Endothelial cell of umbilical vein (primary cell): ENCODE data around the gene LAMB1. TPM values are rescaled to one million over a fixed set of nuclear protein-coding genes. Genes with fewer than 3 reads are reported as not detected.

ENCODE experiments used
- BruUV-seq: library from RNA; stranded (reverse); fragments of 400-500 nt; replicated peaks from 2 replicates; lab custom pipeline; 2021; lab: Mats Ljungman, UMichigan
- CTCF ChIA-PET: fragments of 300-600, 350-600 bp; sonication (Branson Sonifier 250); formaldehyde crosslinking; loops from one replicate; lab custom pipeline; 2021; ENCODE audit warnings: antibody characterized with exemption, inconsistent platforms; lab: Charles Lee
- POLR2A ChIA-PET: fragments of 300-600, 350-600 bp; sonication (Branson Sonifier 250); formaldehyde crosslinking; loops from one replicate; lab custom pipeline; 2021; ENCODE audit warnings: antibody characterized with exemption, inconsistent platforms; lab: Charles Lee
- DNase-seq: peaks from one replicate; pipeline ENCODE4 v3.0.0-alpha.2; 2011; ENCODE audit warnings: low read depth, low spot score
- FAIRE-seq: peaks from 2 replicates; lab custom pipeline; 2011; peaks lifted over from hg19 to GRCh38; lab: Jason Lieb, UNC
- H2AFZ ChIP-seq: 2 replicates; pipeline ENCODE4 v1.6.0; 2012; ENCODE audit warnings: low read depth, low read length, control low read depth, inconsistent platforms
- H3K27ac ChIP-seq: 2 replicates; pipeline ENCODE4 v1.5.1; 2011; ENCODE audit warnings: low read depth, mild to moderate bottlenecking, control low read depth, low read length, moderate library complexity; ENCODE audit not compliant: insufficient read depth
- H3K27me3 ChIP-seq, 2 experiments: 2 replicates each; pipeline versions ENCODE4 v1.6.0 to v1.6.1; 2011; ENCODE audit warnings: low read length in 2 of 2, mixed read lengths in 1 of 2; ENCODE audit not compliant: control insufficient read depth in 2 of 2, insufficient read depth in 2 of 2
- H3K36me3 ChIP-seq, 2 experiments: 2 replicates in 1 of 2; 3 replicates in 1 of 2; pipeline ENCODE4 v1.5.1; 2011; ENCODE audit warnings: low read length in 2 of 2, mild to moderate bottlenecking in 1 of 2, moderate library complexity in 1 of 2; ENCODE audit not compliant: control insufficient read depth in 2 of 2, insufficient read depth in 2 of 2; ENCODE audit errors: extremely low read depth in 1 of 2
- H3K4me1 ChIP-seq: 3 replicates; pipeline ENCODE4 v1.5.1; 2011; ENCODE audit warnings: mild to moderate bottlenecking, low read length; ENCODE audit not compliant: control insufficient read depth, insufficient read depth; ENCODE audit errors: extremely low read depth
- H3K4me2 ChIP-seq: 2 replicates; pipeline ENCODE4 v1.6.1; 2011; ENCODE audit warnings: low read length, control low read depth, mixed read lengths; ENCODE audit not compliant: insufficient read depth
- H3K4me3 ChIP-seq, 3 experiments: fragments of 200-600 bp in 1 of 3; sonication (generic), shearing (Covaris generic) in 1 of 3; replicated peaks in 1 of 3; 2 replicates each; pipeline ENCODE4 v1.5.1; 2011 to 2016; ENCODE audit warnings: control low read depth in 3 of 3, low read length in 3 of 3, mild to moderate bottlenecking in 2 of 3, inconsistent platforms in 1 of 3, low read depth in 1 of 3, moderate library complexity in 1 of 3; ENCODE audit not compliant: insufficient read depth in 1 of 3
- H3K79me2 ChIP-seq: 2 replicates; pipeline ENCODE4 v1.6.0; 2012; ENCODE audit warnings: low read length, inconsistent platforms; ENCODE audit not compliant: control insufficient read depth, insufficient read depth
- H3K9ac ChIP-seq: replicated peaks from 2 replicates; pipeline ENCODE3; 2011; ENCODE audit warnings: low read length, control low read depth; ENCODE audit not compliant: insufficient read depth; ENCODE audit errors: extremely low read depth
- H3K9me1 ChIP-seq: replicated peaks from 3 replicates; pipeline ENCODE4 v1.6.0; 2011; ENCODE audit warnings: mild to moderate bottlenecking, low read length; ENCODE audit not compliant: control insufficient read depth, insufficient read depth; ENCODE audit errors: extremely low read depth
- H3K9me3 ChIP-seq: replicated peaks from 2 replicates; pipeline ENCODE4 v1.5.1; 2012; ENCODE audit warnings: low read length, inconsistent platforms; ENCODE audit not compliant: control insufficient read depth, insufficient read depth
- H4K20me1 ChIP-seq: replicated peaks from 2 replicates; pipeline ENCODE3; 2011; ENCODE audit warnings: mild to moderate bottlenecking, low read length; ENCODE audit not compliant: control insufficient read depth, insufficient read depth; ENCODE audit errors: extremely low read depth
- CTCF ChIP-seq, 2 donors: IDR thresholded peaks; 1 replicate in 1 of 2; 2 replicates in 1 of 2; pipeline ENCODE4 v1.5.1; 2011; ENCODE audit warnings: low read length in 2 of 2, mild to moderate bottlenecking in 2 of 2, moderate library complexity in 2 of 2, control low read depth in 1 of 2, inconsistent platforms in 1 of 2, low read depth in 1 of 2; ENCODE audit not compliant: insufficient read depth in 1 of 2; ENCODE audit errors: extremely low read depth in 1 of 2
- EZH2 ChIP-seq: IDR thresholded peaks from 2 replicates; pipeline ENCODE4 v1.6.1; 2012; ENCODE audit warnings: borderline replicate concordance, low read depth, mild to moderate bottlenecking, moderate library complexity, low read length, inconsistent platforms; ENCODE audit not compliant: severe bottlenecking
- FOS ChIP-seq: IDR thresholded peaks from 2 replicates; pipeline ENCODE4 v1.6.1; 2011; ENCODE audit warnings: mild to moderate bottlenecking, low read length, moderate library complexity, borderline replicate concordance; ENCODE audit not compliant: insufficient read depth
- GATA2 ChIP-seq: IDR thresholded peaks from 2 replicates; pipeline ENCODE4 v1.7.0; 2011; ENCODE audit warnings: low read depth, mild to moderate bottlenecking, moderate library complexity, mixed read lengths, low read length; ENCODE audit not compliant: insufficient read length, insufficient read depth
- MAX ChIP-seq: IDR thresholded peaks from 2 replicates; pipeline ENCODE4 v1.6.1; 2011; ENCODE audit not compliant: insufficient read depth, insufficient read length
- POLR2A ChIP-seq: IDR thresholded peaks from 2 replicates; pipeline ENCODE4 v1.6.1; 2012; ENCODE audit warnings: low read depth, mild to moderate bottlenecking, control low read depth, low read length
- POLR2AphosphoS5 ChIP-seq: IDR thresholded peaks from 2 replicates; pipeline ENCODE4 v1.6.1; 2012; ENCODE audit warnings: low read depth, mild to moderate bottlenecking, control low read depth, low read length, moderate library complexity; ENCODE audit not compliant: insufficient read depth
- dilution Hi-C: fragments of 300-500 bp; cut with MboI; formaldehyde crosslinking; loops from one replicate; pipeline ENCODE4 v1.15.0; 2019; ENCODE audit warnings: low sequenced_read_pairs; ENCODE audit not compliant: extremely low pct_ligation_motif_present
- intact Hi-C: fragments of 100-400 bp; cut with micrococcal nuclease; formaldehyde crosslinking; loops from one replicate; pipeline ENCODE4 v1.10.0; 2022
- polyA plus RNA-seq, 4 experiments: library from polyadenylated mRNA; depleted of rRNA in 3 of 4; stranded (reverse) in 3 of 4; unstranded in 1 of 4; fragments of >200 nt; gene quantifications; 2 replicates each; pipeline versions ENCODE4 v1.2.1 to v1.2.3, GENCODE V29; 2011 to 2012; ENCODE audit warnings: missing spikeins in 1 of 4
- total RNA-seq: library from RNA; stranded (reverse); gene quantifications from 2 replicates; pipeline ENCODE4 v1.2.3, GENCODE V29; 2021

LAMB1 gene
- total and polyA plus RNA-seq, 2 donors (not counting 3 experiments of a cell fraction or from before 2014, with no cell fraction given) = 588 to 703 TPM

- peak within 1 kb of the TSS; percentile 59 to 85 (median 62) for H3K4me3 ChIP-seq
- H3K9me1 ChIP-seq = no peaks in the 10 kb centered on the region
- H3K36me3 ChIP-seq = peaks cover 0 to 2% of the 10 kb centered on the region in 2 experiments
- intact Hi-C loops (no loop called here), dilution Hi-C loops (no loop called here)
- peaks cover 35% of the 10 kb centered on the region for H3K79me2 ChIP-seq
- no peaks in the 10 kb centered on the region for H3K9me3 ChIP-seq
- DNase-seq (peak; percentile 93), FAIRE-seq (peak; percentile 93)
- BruUV-seq = no TSS peak
- H3K27me3 ChIP-seq = peaks cover 2 to 8% of the 10 kb centered on the region in 2 experiments
- TF ChIP-seq MAX (peak; percentile 65), POLR2A (peak; percentile 77), POLR2AphosphoS5 (peak; percentile 65), EZH2 (no peak), CTCF (IDR thresholded peaks at IDR 0.05; ENCODE audit: extremely low read depth in 1 of 2, insufficient read depth in 1 of 2, low read depth in 1 of 2, low read length in 2 of 2) (no peak), FOS (no peak), GATA2 (no peak)
- H3K27ac ChIP-seq = peak within 1 kb of the TSS; percentile 65
- H3K4me2 ChIP-seq = peak within 1 kb of the TSS; percentile 95
- H2AFZ ChIP-seq = peak within 1 kb of the TSS; percentile 75
- no peaks in the 10 kb centered on the region for H4K20me1 ChIP-seq
- POLR2A ChIA-PET = no interaction called here
- peak within 1 kb of the TSS; percentile 76 for H3K9ac ChIP-seq
- H3K4me1 ChIP-seq = peaks cover 24% of the 10 kb centered on the region
- CTCF ChIA-PET = interaction anchor here (0.6 to 3.8 kb wide), 4 partner anchors 9 to 147 kb away, joined by 3 to 19 read pairs (median 5); partner anchors contain the start of gene CBLL1
These were observed 111.9 kb downstream of the LAMB1 start, which contains the start of gene DLD for GRCh38 chr7:107890962-107891635. DLD (plus strand) TSS chr7:107891183; CDS start chr7:107891251, 68 bp downstream.
